ENCODE data around the gene EFS. TPM values are rescaled to one million over a fixed set of nuclear protein-coding genes. Genes with fewer than 3 reads are reported as not detected.

The EFS gene
- total RNA-seq, 1 donor from 2014 or later: 69.6 TPM

- TF ChIP-seq, protein P1, sequence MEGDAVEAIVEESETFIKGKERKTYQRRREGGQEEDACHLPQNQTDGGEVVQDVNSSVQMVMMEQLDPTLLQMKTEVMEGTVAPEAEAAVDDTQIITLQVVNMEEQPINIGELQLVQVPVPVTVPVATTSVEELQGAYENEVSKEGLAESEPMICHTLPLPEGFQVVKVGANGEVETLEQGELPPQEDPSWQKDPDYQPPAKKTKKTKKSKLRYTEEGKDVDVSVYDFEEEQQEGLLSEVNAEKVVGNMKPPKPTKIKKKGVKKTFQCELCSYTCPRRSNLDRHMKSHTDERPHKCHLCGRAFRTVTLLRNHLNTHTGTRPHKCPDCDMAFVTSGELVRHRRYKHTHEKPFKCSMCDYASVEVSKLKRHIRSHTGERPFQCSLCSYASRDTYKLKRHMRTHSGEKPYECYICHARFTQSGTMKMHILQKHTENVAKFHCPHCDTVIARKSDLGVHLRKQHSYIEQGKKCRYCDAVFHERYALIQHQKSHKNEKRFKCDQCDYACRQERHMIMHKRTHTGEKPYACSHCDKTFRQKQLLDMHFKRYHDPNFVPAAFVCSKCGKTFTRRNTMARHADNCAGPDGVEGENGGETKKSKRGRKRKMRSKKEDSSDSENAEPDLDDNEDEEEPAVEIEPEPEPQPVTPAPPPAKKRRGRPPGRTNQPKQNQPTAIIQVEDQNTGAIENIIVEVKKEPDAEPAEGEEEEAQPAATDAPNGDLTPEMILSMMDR (IDR thresholded peaks at IDR 0.05; ENCODE audit: unreplicated experiment): no peak
- Mint-ChIP-seq H3K27ac (peak overlapping the region; percentile 98), H3K4me1 (ENCODE audit: low read depth) (peaks cover 24% of the 10 kb centered on the region), H3K9me3 (ENCODE audit: low read depth) (no peaks in the 10 kb centered on the region), H3K27me3 (peaks cover 6% of the 10 kb centered on the region), H3K36me3 (ENCODE audit: insufficient read depth) (peaks cover 4% of the 10 kb centered on the region), H3K4me3 (ENCODE audit: low read depth) (peak overlapping the region; percentile 89)
- DNase-seq (ENCODE audit: low spot score, unreplicated experiment): no peak
Observed at GRCh38 chr14:23364164-23365035, 572 bp downstream of the EFS start.

DNA sequence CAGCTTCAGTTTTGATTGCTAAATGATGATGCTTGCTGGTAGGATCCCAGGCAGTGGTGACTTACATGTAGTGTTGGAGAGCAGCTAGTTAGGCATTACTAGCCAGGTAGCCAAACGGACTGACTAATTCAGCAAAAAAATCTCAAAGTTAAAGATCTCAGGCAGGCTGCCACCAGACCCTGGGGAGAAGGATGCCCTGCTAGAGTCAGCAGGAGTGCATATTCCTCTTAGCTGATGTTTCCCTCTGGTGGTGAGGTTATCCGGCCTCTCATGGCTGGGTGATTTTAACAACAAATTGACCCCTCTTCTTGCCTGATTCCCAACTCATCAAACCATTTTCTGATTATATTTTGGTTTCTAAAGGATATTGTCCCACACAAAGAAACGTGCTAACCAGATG, 2.8 kb downstream of the EFS start:
- no peaks in the 10 kb centered on the region for H3K9me3 Mint-ChIP-seq (ENCODE audit: low read depth)

GRCh38 chr14:23361763-23362162, 3.2 kb downstream of the EFS start:
- Mint-ChIP-seq H3K4me1 (ENCODE audit: low read depth) (peaks cover 21% of the 10 kb centered on the region), H3K27me3 (no peaks in the 10 kb centered on the region), H3K4me3 (ENCODE audit: low read depth) (no peak overlapping the region), H3K36me3 (ENCODE audit: insufficient read depth) (peaks cover 4% of the 10 kb centered on the region), H3K9me3 (ENCODE audit: low read depth) (no peaks in the 10 kb centered on the region), H3K27ac (no peak overlapping the region)
- DNase-seq (ENCODE audit: low spot score, unreplicated experiment): no peak
- TF ChIP-seq, protein P1 (IDR thresholded peaks at IDR 0.05; ENCODE audit: unreplicated experiment): no peak

More for the DNA sequence above, 2.8 kb downstream of the EFS start:
- H3K27ac Mint-ChIP-seq: no peak overlapping the region
- no peaks in the 10 kb centered on the region for H3K27me3 Mint-ChIP-seq
- H3K4me1 Mint-ChIP-seq (ENCODE audit: low read depth): peaks cover 24% of the 10 kb centered on the region
- peaks cover 4% of the 10 kb centered on the region for H3K36me3 Mint-ChIP-seq (ENCODE audit: insufficient read depth)
- H3K4me3 Mint-ChIP-seq (ENCODE audit: low read depth): no peak overlapping the region
- TF ChIP-seq, protein P1 (IDR thresholded peaks at IDR 0.05; ENCODE audit: unreplicated experiment): no peak
- DNase-seq (ENCODE audit: low spot score, unreplicated experiment): no peak

DNA sequence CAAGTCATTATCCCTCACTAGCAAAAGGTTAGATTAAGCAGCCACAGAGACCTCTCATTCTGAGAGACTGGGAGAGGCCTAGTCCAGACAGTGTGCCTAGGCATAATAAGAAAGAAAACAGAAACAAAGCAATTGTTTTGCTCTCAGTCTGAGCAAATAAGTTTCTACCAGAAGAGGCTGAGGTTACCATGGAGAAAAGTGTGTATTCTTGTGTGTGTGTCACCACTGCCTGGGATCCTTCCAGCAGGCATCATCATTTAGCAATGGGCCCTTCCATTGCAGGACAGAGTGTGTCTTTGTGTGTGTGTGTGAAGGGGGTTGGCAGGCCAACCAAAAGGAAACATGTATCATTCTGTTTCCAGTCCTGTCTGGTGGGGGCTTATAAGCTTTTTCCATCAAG, 3.7 kb downstream of the EFS start:
- Mint-ChIP-seq H3K9me3 (ENCODE audit: low read depth) (no peaks in the 10 kb centered on the region), H3K4me3 (ENCODE audit: low read depth) (no peak overlapping the region), H3K27ac (peak overlapping the region; percentile 36), H3K36me3 (ENCODE audit: insufficient read depth) (peaks cover 4% of the 10 kb centered on the region), H3K4me1 (ENCODE audit: low read depth) (peaks cover 18% of the 10 kb centered on the region), H3K27me3 (no peaks in the 10 kb centered on the region)
- TF ChIP-seq, protein P1 (IDR thresholded peaks at IDR 0.05; ENCODE audit: unreplicated experiment): no peak
- no peak for DNase-seq (ENCODE audit: low spot score, unreplicated experiment)

- TF ChIP-seq, protein P1 (IDR thresholded peaks at IDR 0.05; ENCODE audit: unreplicated experiment): peak; percentile 9
- H3K27ac Mint-ChIP-seq: no peak overlapping the region
- DNase-seq (ENCODE audit: low spot score, unreplicated experiment): no peak
- H3K9me3 Mint-ChIP-seq (ENCODE audit: low read depth): no peaks in the 10 kb centered on the region
- H3K27me3 Mint-ChIP-seq: no peaks in the 10 kb centered on the region
- H3K36me3 Mint-ChIP-seq (ENCODE audit: insufficient read depth): peaks cover 6% of the 10 kb centered on the region
- peaks cover 18% of the 10 kb centered on the region for H3K4me1 Mint-ChIP-seq (ENCODE audit: low read depth)
- H3K4me3 Mint-ChIP-seq (ENCODE audit: low read depth): no peak overlapping the region
Observed at GRCh38 chr14:23360496-23360895, 4.5 kb downstream of the EFS start.
